B cell (primary cell): ENCODE measurements around the gene RER1.

Experiments
- EZH2 ChIP-seq: IDR thresholded peaks from 2 replicates; pipeline ENCODE4 v1.6.1; 2012; ENCODE audit warnings: borderline replicate concordance, low read depth, mild to moderate bottlenecking, moderate library complexity, low read length; ENCODE audit not compliant: insufficient read depth, poor library complexity, severe bottlenecking
- TF ChIP-seq, protein P1 (sequence below): fragments of 200-600 bp; IDR thresholded peaks from one replicate; pipeline ENCODE4 v1.8.0; 2022; ENCODE audit warnings: antibody characterized with exemption, mild to moderate bottlenecking

GRCh38 chr1:2442661-2443060 is 51.0 kb downstream of the RER1 start:
- TF ChIP-seq, protein P1, sequence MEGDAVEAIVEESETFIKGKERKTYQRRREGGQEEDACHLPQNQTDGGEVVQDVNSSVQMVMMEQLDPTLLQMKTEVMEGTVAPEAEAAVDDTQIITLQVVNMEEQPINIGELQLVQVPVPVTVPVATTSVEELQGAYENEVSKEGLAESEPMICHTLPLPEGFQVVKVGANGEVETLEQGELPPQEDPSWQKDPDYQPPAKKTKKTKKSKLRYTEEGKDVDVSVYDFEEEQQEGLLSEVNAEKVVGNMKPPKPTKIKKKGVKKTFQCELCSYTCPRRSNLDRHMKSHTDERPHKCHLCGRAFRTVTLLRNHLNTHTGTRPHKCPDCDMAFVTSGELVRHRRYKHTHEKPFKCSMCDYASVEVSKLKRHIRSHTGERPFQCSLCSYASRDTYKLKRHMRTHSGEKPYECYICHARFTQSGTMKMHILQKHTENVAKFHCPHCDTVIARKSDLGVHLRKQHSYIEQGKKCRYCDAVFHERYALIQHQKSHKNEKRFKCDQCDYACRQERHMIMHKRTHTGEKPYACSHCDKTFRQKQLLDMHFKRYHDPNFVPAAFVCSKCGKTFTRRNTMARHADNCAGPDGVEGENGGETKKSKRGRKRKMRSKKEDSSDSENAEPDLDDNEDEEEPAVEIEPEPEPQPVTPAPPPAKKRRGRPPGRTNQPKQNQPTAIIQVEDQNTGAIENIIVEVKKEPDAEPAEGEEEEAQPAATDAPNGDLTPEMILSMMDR: no peak
- TF ChIP-seq EZH2: no peak
